Nephron progenitor cell (in vitro differentiated cells): ENCODE measurements around the gene SAPCD1.
A peak's percentile ranks its signal among the peaks of the same experiment; 100 is the strongest.

Experiments
- DNase-seq: peaks from one replicate; pipeline ENCODE4 v3.0.0; 2021
- H3K27ac Mint-ChIP-seq: 2 replicates; pipeline ENCODE4 v1.8.0; 2021; ENCODE audit warnings: mild to moderate bottlenecking, moderate library complexity, mixed read lengths
- H3K27me3 Mint-ChIP-seq: 2 replicates; pipeline ENCODE4 v1.8.0; 2021; ENCODE audit warnings: mild to moderate bottlenecking, low read depth, mixed read lengths; ENCODE audit not compliant: poor library complexity
- H3K36me3 Mint-ChIP-seq: 2 replicates; pipeline ENCODE4 v1.8.0; 2021; ENCODE audit warnings: low read depth, mixed read lengths
- H3K4me1 Mint-ChIP-seq: 2 replicates; pipeline ENCODE4 v1.8.0; 2021; ENCODE audit warnings: mixed read lengths
- H3K4me3 Mint-ChIP-seq: 2 replicates; pipeline ENCODE4 v1.8.0; 2021; ENCODE audit warnings: mild to moderate bottlenecking, moderate library complexity, mixed read lengths
- H3K9me3 Mint-ChIP-seq: 2 replicates; pipeline ENCODE4 v1.8.0; 2021; ENCODE audit warnings: mild to moderate bottlenecking, moderate library complexity, mixed read lengths
- CTCF ChIP-seq: fragments of 200-600 bp; sonication (generic); IDR thresholded peaks from 2 replicates; pipeline ENCODE4 v1.5.0; 2021; ENCODE audit warnings: antibody characterized with exemption

The SAPCD1 gene

GRCh38 chr6:31741815-31742214 is 20.6 kb upstream of the SAPCD1 start:
- Mint-ChIP-seq H3K4me3 (peak overlapping the region; percentile 37), H3K4me1 (peaks cover 90% of the 10 kb centered on the region), H3K27ac (no peak overlapping the region), H3K9me3 (no peaks in the 10 kb centered on the region), H3K36me3 (peaks cover 23% of the 10 kb centered on the region), H3K27me3 (peaks cover 3% of the 10 kb centered on the region)
- TF ChIP-seq CTCF, result no peak
- DNase-seq, result no peak

- no peak for TF ChIP-seq CTCF
- no peak overlapping the region for H3K4me3 Mint-ChIP-seq
- peak overlapping the region; percentile 87 for H3K27ac Mint-ChIP-seq
- peaks cover 30% of the 10 kb centered on the region for H3K36me3 Mint-ChIP-seq
- no peaks in the 10 kb centered on the region for H3K9me3 Mint-ChIP-seq
- peaks cover 3% of the 10 kb centered on the region for H3K27me3 Mint-ChIP-seq
- DNase-seq, result no peak
- peaks cover 86% of the 10 kb centered on the region for H3K4me1 Mint-ChIP-seq
Observed at GRCh38 chr6:31742894-31743293, 19.6 kb upstream of the SAPCD1 start.

- TF ChIP-seq CTCF, result no peak
- peaks cover 70% of the 10 kb centered on the region for H3K4me1 Mint-ChIP-seq
- peaks cover 3% of the 10 kb centered on the region for H3K27me3 Mint-ChIP-seq
- H3K36me3 Mint-ChIP-seq, result peaks cover 30% of the 10 kb centered on the region
- DNase-seq, result no peak
- H3K9me3 Mint-ChIP-seq, result no peaks in the 10 kb centered on the region
- peak overlapping the region; percentile 84 for H3K27ac Mint-ChIP-seq
- peak overlapping the region; percentile 5 for H3K4me3 Mint-ChIP-seq
Observed at GRCh38 chr6:31744422-31744821, 18.0 kb upstream of the SAPCD1 start.

- no peak overlapping the region for H3K4me3 Mint-ChIP-seq
- H3K36me3 Mint-ChIP-seq, result peaks cover 12% of the 10 kb centered on the region
- H3K4me1 Mint-ChIP-seq, result peaks cover 21% of the 10 kb centered on the region
- peak overlapping the region; percentile 46 for H3K27ac Mint-ChIP-seq
- TF ChIP-seq CTCF, result no peak
- H3K27me3 Mint-ChIP-seq, result no peaks in the 10 kb centered on the region
- H3K9me3 Mint-ChIP-seq, result no peaks in the 10 kb centered on the region
- DNase-seq, result no peak
Observed at GRCh38 chr6:31749301-31750036, 13.0 kb upstream of the SAPCD1 start.

GRCh38 chr6:31750411-31751022 is 11.9 kb upstream of the SAPCD1 start:
- no peaks in the 10 kb centered on the region for H3K9me3 Mint-ChIP-seq
- no peak overlapping the region for H3K27ac Mint-ChIP-seq

More at GRCh38 chr6:31750411-31751022, 11.9 kb upstream of the SAPCD1 start:
- no peaks in the 10 kb centered on the region for H3K27me3 Mint-ChIP-seq
- H3K36me3 Mint-ChIP-seq, result peaks cover 12% of the 10 kb centered on the region
- no peak for TF ChIP-seq CTCF
- no peak for DNase-seq
- no peak overlapping the region for H3K4me3 Mint-ChIP-seq
- H3K4me1 Mint-ChIP-seq, result peaks cover 10% of the 10 kb centered on the region
